ENCODE results near the gene CFHR2.

CFHR2 gene

GRCh38 chr1:196993916-196994315, 50.4 kb downstream of the CFHR2 start:
- no peak overlapping the region for H3K4me3 ChIP-seq (ENCODE audit: low read depth in 1 of 2, low read length in 1 of 2)
- no peaks in the 10 kb centered on the region for H3K9me3 ChIP-seq
- no peaks in the 10 kb centered on the region for H3K4me1 ChIP-seq (ENCODE audit: control insufficient read depth in 1 of 2, insufficient read depth in 1 of 2, low read depth in 1 of 2, low read length in 1 of 2)
- no peak for TF ChIP-seq CTCF (IDR thresholded peaks at IDR 0.05)
- H3K27me3 ChIP-seq = no peaks in the 10 kb centered on the region
- H3K36me3 ChIP-seq = no peaks in the 10 kb centered on the region
- H3K27ac ChIP-seq = no peak overlapping the region

GRCh38 chr1:196997423-196997822, 53.9 kb downstream of the CFHR2 start:
- Histone ChIP-seq H3K27ac (no peak overlapping the region), H3K4me1 (ENCODE audit: control insufficient read depth in 1 of 2, insufficient read depth in 1 of 2, low read depth in 1 of 2, low read length in 1 of 2) (no peaks in the 10 kb centered on the region), H3K9me3 (no peaks in the 10 kb centered on the region), H3K36me3 (no peaks in the 10 kb centered on the region), H3K4me3 (ENCODE audit: low read depth in 1 of 2, low read length in 1 of 2) (no peak overlapping the region), H3K27me3 (no peaks in the 10 kb centered on the region)
- no peak for TF ChIP-seq CTCF (IDR thresholded peaks at IDR 0.05)

- H3K9me3 ChIP-seq = no peaks in the 10 kb centered on the region
- TF ChIP-seq CTCF (IDR thresholded peaks at IDR 0.05) = no peak
Observed at GRCh38 chr1:197001828-197002227, 58.3 kb downstream of the CFHR2 start.

GRCh38 chr1:197003132-197003531, 59.6 kb downstream of the CFHR2 start:
- TF ChIP-seq CTCF (IDR thresholded peaks at IDR 0.05) = no peak

More at GRCh38 chr1:197001828-197002227, 58.3 kb downstream of the CFHR2 start:
- Histone ChIP-seq H3K4me1 (ENCODE audit: control insufficient read depth in 1 of 2, insufficient read depth in 1 of 2, low read depth in 1 of 2, low read length in 1 of 2) (no peaks in the 10 kb centered on the region), H3K4me3 (ENCODE audit: low read depth in 1 of 2, low read length in 1 of 2) (no peak overlapping the region), H3K36me3 (no peaks in the 10 kb centered on the region), H3K27ac (no peak overlapping the region), H3K27me3 (no peaks in the 10 kb centered on the region)

GRCh38 chr1:197008861-197009260, 65.3 kb downstream of the CFHR2 start:
- Histone ChIP-seq H3K4me3 (ENCODE audit: low read depth in 1 of 2, low read length in 1 of 2) (no peak overlapping the region), H3K36me3 (no peaks in the 10 kb centered on the region), H3K27ac (no peak overlapping the region), H3K9me3 (no peaks in the 10 kb centered on the region), H3K27me3 (no peaks in the 10 kb centered on the region), H3K4me1 (ENCODE audit: control insufficient read depth in 1 of 2, insufficient read depth in 1 of 2, low read depth in 1 of 2, low read length in 1 of 2) (no peaks in the 10 kb centered on the region)
- no peak for TF ChIP-seq CTCF (IDR thresholded peaks at IDR 0.05)

More at GRCh38 chr1:197003132-197003531, 59.6 kb downstream of the CFHR2 start:
- Histone ChIP-seq H3K4me3 (ENCODE audit: low read depth in 1 of 2, low read length in 1 of 2) (no peak overlapping the region), H3K27ac (no peak overlapping the region), H3K9me3 (no peaks in the 10 kb centered on the region), H3K4me1 (ENCODE audit: control insufficient read depth in 1 of 2, insufficient read depth in 1 of 2, low read depth in 1 of 2, low read length in 1 of 2) (no peaks in the 10 kb centered on the region), H3K27me3 (no peaks in the 10 kb centered on the region), H3K36me3 (no peaks in the 10 kb centered on the region)
